ENCODE results near the gene ARAP1. TPM values are rescaled to one million over a fixed set of nuclear protein-coding genes. Genes with fewer than 3 reads are reported as not detected.
A peak's percentile ranks its signal among the peaks of the same experiment; 100 is the strongest.
"Not testable (repeated sequence)": the region's sequence is repeated elsewhere in the genome, so short reads cannot be mapped to it uniquely, and the experiment has no call there.

ARAP1 gene
- 95.2 and 96.2 TPM in 2 replicates for total RNA-seq

DNA sequence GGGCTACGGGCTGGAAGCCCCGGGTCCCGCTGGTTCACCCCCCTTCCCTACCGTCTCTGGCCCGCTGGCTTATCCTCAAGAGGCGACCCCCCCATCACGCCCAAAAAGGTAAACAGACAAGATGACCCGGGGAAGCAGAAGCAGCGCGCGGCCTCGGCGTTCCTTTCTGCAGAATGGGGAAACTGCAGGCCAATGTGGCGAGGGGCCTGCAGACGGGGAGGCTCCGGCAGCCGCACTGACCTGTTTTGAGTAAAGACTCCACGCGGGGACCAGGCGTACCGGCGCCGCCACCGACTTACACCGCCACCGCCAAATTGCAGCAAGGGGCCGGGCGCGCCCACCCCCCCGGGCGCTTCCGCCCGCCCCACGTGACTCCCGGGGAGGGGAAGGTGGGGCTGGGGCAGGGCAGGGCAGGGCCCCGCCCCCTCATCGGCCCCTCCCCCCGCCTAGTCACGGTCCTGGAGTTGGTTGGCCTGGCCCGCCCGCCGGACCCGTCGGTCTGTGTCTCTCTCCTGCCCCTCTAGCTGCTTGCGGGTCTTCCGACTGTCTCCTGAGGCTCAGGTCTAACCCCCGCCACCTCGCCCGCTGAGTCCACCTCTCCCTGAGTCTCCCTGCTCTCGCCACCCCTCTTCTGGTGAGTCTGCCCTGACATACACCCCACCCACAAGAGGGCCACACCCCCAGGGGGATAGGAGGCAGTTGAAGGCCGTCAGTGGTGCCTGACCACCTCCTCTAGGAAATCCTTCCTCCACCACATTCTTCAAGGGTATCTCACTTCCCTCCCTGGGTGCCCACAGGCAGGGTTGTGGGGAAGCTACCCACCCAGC, at the start of gene ARAP1:
Gene ARAP1 (minus strand): TSS at position 321 of the 827 bp plus-strand sequence. CDS start 25,280 bp downstream, outside the sequence.
- no peaks in the 10 kb centered on the region for H3K36me3 Mint-ChIP-seq (ENCODE audit: low read depth)
- H3K4me3 Mint-ChIP-seq (ENCODE audit: low read depth): peak within 1 kb of the TSS; percentile 96
- H3K27me3 Mint-ChIP-seq (ENCODE audit: low read depth): no peaks in the 10 kb centered on the region
- H3K27ac Mint-ChIP-seq: peak within 1 kb of the TSS; percentile 97
- H3K9me3 Mint-ChIP-seq: no peaks in the 10 kb centered on the region
- intact Hi-C loops (cut with micrococcal nuclease): loop anchor here (1.0 to 2.0 kb wide), 2 partner anchors 16 to 62 kb away; partner anchors contain the start of gene ATG16L2
- peaks cover 20% of the 10 kb centered on the region for H3K4me1 Mint-ChIP-seq (ENCODE audit: low read depth)
- peak; percentile 62 for DNase-seq (ENCODE audit: low spot score)

DNA sequence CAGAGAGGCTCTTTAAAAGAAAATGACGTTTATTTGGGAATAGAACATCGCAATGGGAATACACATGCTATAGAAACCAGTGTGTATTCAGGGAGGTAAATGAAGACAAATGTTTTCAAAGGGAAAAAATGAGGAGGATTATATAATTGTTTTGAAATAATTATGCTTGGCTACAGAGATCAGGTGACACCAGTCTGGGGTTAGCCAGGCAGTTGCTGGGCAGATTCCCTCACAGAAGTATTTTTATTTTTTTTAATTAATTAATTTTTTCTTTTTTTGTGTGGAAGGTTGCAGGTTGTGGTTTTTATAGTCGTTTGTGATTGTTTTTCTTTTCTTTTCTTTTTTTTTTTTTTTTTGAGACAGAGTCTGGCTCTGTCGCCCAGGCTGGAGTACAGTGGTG, 47.2 kb upstream of the ARAP1 start:
- DNase-seq (ENCODE audit: low spot score): no peak
- no peaks in the 10 kb centered on the region for H3K9me3 Mint-ChIP-seq
- H3K27me3 Mint-ChIP-seq (ENCODE audit: low read depth): no peaks in the 10 kb centered on the region
- H3K4me1 Mint-ChIP-seq (ENCODE audit: low read depth): peaks cover 5% of the 10 kb centered on the region
- H3K27ac Mint-ChIP-seq: no peak overlapping the region
- no peaks in the 10 kb centered on the region for H3K36me3 Mint-ChIP-seq (ENCODE audit: low read depth)
- intact Hi-C loops (cut with micrococcal nuclease): no loop called here
- H3K4me3 Mint-ChIP-seq (ENCODE audit: low read depth): no peak overlapping the region

DNA sequence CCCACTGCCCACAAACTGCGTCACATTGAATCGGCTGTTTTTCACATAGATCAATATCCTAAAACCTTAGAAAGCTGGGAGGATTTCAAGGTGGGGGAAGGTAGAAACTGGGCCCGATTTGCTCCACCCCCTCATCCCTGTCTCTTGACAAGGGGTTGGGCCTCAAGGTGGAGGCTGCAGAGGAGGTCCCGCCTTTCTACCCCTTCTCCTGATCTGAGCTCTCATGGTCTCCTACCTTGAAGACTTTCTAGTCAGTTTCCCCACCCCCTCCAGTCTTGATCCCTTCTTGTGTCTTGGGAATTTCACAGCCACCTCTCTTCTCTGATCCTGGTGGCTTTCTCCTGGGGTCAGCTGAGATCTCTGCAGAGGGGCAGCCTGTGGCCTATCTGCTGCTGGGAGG, 46.2 kb upstream of the ARAP1 start:
- Mint-ChIP-seq H3K4me1 (ENCODE audit: low read depth) (peaks cover 10% of the 10 kb centered on the region), H3K9me3 (no peaks in the 10 kb centered on the region), H3K36me3 (ENCODE audit: low read depth) (no peaks in the 10 kb centered on the region), H3K27me3 (ENCODE audit: low read depth) (no peaks in the 10 kb centered on the region), H3K27ac (no peak overlapping the region), H3K4me3 (ENCODE audit: low read depth) (no peak overlapping the region)
- no peak for DNase-seq (ENCODE audit: low spot score)
- intact Hi-C loops (cut with micrococcal nuclease): no loop called here

DNA sequence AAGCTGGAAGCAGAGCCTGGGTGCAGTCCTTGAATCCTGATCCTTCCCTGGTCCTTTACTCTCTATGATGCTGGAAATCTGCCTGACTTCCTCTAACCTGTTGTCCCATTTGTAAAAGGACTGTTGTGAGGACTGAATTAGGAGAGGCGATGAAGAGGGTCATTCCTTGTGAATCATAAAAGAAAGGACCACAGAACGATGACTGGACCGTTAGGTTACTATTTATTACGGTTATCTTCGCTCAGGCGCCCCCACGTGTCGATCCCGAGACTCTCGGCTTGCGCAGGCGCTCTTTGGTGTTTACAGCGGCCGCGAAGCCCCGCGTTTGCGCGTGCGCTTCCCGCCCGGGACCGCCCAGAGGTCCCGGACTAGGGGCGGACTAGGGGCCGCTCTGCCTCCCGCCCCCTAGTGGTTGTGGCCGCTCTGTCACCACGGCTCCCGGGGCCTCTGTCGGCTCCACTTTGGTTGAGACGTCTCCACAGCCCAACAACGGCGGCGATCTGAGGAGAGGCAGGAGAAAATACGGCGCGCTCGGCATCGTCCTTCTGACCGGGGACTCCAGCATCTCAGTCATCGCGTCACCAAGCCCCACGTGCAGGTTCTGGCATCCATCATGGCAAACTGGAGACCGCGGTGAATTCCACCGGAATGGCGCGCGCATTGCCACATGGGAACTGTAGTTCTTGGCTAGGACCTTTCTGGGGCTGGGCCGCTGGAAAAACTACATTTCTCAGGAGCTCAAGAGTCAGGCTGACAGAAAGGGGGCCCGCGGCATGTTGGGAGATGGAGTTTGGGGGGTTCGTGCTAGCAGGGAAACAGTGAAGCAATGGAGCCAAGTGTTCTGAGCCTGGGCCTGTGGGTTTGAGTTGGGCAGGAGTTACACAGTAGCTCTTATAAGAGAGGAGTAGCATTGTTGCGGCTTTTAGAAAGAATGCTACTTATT, 41.5 kb upstream of the ARAP1 start, which contains the start of gene STARD10:
Gene STARD10 (minus strand): TSS at position 623 of the 943 bp plus-strand sequence. CDS start 12,866 bp downstream, outside the sequence.
- DNase-seq (ENCODE audit: low spot score): peak; percentile 93
- peak within 1 kb of the TSS; percentile 100 for H3K27ac Mint-ChIP-seq
- intact Hi-C loops (cut with micrococcal nuclease): loop anchor here (1.0 kb wide), 2 partner anchors 20 to 71 kb away; no protein-coding TSS in a partner anchor

DNA sequence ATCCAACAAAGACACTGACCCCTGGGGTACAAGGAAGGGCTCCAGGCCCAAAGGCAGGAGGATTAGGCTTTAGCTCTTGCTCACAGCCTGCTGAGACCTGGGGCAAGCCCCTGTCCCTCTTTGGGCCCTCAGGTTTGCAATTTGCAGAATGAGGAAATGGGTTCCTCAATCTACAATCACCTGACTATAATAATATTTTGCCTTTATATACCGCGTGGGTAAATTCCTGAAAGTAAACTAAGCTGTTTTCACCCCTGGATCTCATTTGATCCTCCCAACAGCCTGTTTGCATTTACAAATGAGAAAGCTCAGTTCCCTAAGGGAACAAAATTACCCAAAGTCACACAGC, 40.8 kb upstream of the ARAP1 start:
- peak overlapping the region; percentile 100 for H3K27ac Mint-ChIP-seq
- DNase-seq (ENCODE audit: low spot score): no peak
- intact Hi-C loops (cut with micrococcal nuclease): loop anchor here (1.0 kb wide), 1 partner anchor 71 kb away; no protein-coding TSS in a partner anchor
- H3K4me3 Mint-ChIP-seq (ENCODE audit: low read depth): peak overlapping the region; percentile 96
- no peaks in the 10 kb centered on the region for H3K27me3 Mint-ChIP-seq (ENCODE audit: low read depth)
- H3K36me3 Mint-ChIP-seq (ENCODE audit: low read depth): no peaks in the 10 kb centered on the region
- no peaks in the 10 kb centered on the region for H3K9me3 Mint-ChIP-seq
- peaks cover 24% of the 10 kb centered on the region for H3K4me1 Mint-ChIP-seq (ENCODE audit: low read depth)

More for the DNA sequence above, 41.5 kb upstream of the ARAP1 start, which contains the start of gene STARD10:
- H3K9me3 Mint-ChIP-seq: no peaks in the 10 kb centered on the region
- no peaks in the 10 kb centered on the region for H3K27me3 Mint-ChIP-seq (ENCODE audit: low read depth)
- H3K4me1 Mint-ChIP-seq (ENCODE audit: low read depth): peaks cover 21% of the 10 kb centered on the region
- H3K36me3 Mint-ChIP-seq (ENCODE audit: low read depth): no peaks in the 10 kb centered on the region
- peak within 1 kb of the TSS; percentile 96 for H3K4me3 Mint-ChIP-seq (ENCODE audit: low read depth)

DNA sequence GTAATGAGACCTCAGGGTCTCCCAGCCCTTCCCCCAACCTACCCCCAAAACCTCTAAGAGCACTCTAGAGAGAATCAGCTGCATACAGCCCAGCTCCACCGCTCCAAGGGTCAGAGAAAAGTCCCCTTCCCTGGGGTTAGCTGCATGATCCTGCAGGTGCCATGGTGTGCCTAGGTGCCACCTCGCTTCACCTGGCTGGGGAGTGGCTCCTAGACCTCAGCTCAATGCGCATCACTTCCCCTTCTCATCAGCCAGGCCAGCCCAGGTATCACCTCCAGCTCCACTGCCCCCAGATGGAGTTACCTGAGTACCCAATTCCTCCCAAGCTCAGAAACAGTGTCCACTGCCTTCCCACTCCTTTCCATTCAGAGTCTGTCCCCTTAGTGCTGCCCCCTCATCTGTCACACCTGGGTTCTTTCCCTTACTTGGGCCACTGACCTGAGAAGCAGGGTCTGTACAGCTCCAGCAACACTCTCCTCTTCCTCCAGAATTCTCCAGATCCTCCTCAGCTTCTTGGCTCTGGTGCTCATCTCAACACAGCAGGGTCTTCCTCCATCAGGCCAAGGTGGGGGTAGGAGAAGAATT, 40.3 kb upstream of the ARAP1 start:
- Mint-ChIP-seq H3K4me1 (ENCODE audit: low read depth) (peaks cover 28% of the 10 kb centered on the region), H3K4me3 (ENCODE audit: low read depth) (no peak overlapping the region), H3K27me3 (ENCODE audit: low read depth) (no peaks in the 10 kb centered on the region), H3K27ac (peak overlapping the region; percentile 100), H3K36me3 (ENCODE audit: low read depth) (no peaks in the 10 kb centered on the region), H3K9me3 (no peaks in the 10 kb centered on the region)
- DNase-seq (ENCODE audit: low spot score): no peak
- intact Hi-C loops (cut with micrococcal nuclease): loop anchor here (1.0 kb wide), 1 partner anchor 70 kb away; no protein-coding TSS in a partner anchor

DNA sequence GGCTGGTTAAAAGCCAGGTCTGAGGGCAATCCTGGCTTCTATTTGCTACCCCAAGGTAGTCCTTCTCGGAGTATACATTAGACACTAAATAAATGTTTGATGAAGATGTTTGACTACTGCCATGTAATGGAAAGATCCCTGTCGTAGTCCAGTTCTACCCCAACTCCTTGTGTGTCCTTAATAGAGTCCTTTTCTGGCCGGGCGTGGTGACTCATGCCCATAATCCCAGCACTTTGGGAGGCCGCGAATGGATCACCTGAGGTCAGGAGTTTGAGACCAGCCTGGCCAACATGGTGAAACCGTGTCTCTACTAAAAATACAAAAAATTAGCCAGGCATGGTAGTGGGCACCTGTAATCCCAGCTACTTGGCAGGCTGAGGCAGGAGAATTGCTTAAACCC, 39.0 kb upstream of the ARAP1 start:
- H3K27ac Mint-ChIP-seq; H3K9me3 Mint-ChIP-seq; H3K36me3 Mint-ChIP-seq (ENCODE audit: low read depth); intact Hi-C loops (cut with micrococcal nuclease); DNase-seq (ENCODE audit: low spot score); H3K4me3 Mint-ChIP-seq (ENCODE audit: low read depth); H3K27me3 Mint-ChIP-seq (ENCODE audit: low read depth): not testable (repeated sequence)
- peaks cover 28% of the 10 kb centered on the region for H3K4me1 Mint-ChIP-seq (ENCODE audit: low read depth)

DNA sequence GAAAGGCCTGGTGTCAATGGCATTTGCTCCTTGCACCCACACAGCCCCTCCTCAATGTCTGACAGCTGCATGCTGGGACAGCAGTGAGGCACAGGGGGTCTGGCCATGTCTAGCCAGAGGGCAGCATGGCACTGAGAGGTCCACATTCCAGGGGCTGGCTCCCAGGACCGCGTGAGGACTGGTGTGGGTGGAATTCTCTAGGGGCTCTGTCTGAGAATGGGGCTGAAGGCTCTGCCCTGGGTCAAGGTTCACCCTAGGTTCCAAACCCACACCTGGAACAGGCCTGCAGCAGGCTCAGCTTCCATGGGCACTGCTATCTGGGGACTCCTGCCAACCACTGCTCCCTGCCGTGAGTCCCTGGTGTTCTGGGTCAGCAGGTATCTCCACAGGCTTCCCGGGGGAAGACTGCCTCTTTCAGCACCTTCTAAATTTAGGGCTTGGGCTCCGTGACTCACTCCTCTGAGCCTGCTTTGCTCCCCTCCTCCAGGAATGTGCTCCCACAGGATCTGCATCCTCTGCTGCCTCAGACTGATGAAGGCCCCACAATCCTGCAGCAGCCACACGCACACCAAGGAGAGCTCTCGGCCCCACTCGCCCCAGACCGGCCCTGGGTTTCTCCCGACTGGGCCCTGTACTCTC, 37.4 kb upstream of the ARAP1 start:
- DNase-seq (ENCODE audit: low spot score): no peak
- intact Hi-C loops (cut with micrococcal nuclease): no loop called here
- no peaks in the 10 kb centered on the region for H3K36me3 Mint-ChIP-seq (ENCODE audit: low read depth)
- no peaks in the 10 kb centered on the region for H3K9me3 Mint-ChIP-seq
- H3K4me3 Mint-ChIP-seq (ENCODE audit: low read depth): no peak overlapping the region
- H3K4me1 Mint-ChIP-seq (ENCODE audit: low read depth): peaks cover 25% of the 10 kb centered on the region
- H3K27me3 Mint-ChIP-seq (ENCODE audit: low read depth): no peaks in the 10 kb centered on the region
- H3K27ac Mint-ChIP-seq: no peak overlapping the region

DNA sequence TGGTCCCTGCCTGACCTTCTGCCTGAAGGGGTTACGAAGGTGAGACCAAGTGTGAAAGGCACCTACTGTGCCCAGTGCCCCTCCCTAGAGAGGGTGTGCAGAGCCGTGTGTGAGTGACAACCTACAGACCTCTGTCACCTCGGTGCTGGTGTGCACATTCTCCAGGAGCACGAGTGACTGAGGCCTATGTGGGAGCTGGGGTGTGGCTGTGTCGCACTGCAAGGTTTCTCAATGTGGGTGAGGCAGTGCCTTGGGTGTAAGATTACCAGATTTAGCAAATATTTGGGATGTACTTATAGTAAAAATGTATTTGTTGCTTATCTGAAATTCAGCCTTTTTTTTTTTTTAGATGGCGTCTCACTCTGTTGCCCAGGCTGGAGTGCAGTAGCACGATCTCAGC, 36.0 kb upstream of the ARAP1 start:
- Mint-ChIP-seq H3K27me3 (ENCODE audit: low read depth) (no peaks in the 10 kb centered on the region), H3K9me3 (no peaks in the 10 kb centered on the region), H3K4me3 (ENCODE audit: low read depth) (no peak overlapping the region), H3K4me1 (ENCODE audit: low read depth) (peaks cover 16% of the 10 kb centered on the region), H3K36me3 (ENCODE audit: low read depth) (no peaks in the 10 kb centered on the region), H3K27ac (no peak overlapping the region)
- intact Hi-C loops (cut with micrococcal nuclease): no loop called here
- no peak for DNase-seq (ENCODE audit: low spot score)

DNA sequence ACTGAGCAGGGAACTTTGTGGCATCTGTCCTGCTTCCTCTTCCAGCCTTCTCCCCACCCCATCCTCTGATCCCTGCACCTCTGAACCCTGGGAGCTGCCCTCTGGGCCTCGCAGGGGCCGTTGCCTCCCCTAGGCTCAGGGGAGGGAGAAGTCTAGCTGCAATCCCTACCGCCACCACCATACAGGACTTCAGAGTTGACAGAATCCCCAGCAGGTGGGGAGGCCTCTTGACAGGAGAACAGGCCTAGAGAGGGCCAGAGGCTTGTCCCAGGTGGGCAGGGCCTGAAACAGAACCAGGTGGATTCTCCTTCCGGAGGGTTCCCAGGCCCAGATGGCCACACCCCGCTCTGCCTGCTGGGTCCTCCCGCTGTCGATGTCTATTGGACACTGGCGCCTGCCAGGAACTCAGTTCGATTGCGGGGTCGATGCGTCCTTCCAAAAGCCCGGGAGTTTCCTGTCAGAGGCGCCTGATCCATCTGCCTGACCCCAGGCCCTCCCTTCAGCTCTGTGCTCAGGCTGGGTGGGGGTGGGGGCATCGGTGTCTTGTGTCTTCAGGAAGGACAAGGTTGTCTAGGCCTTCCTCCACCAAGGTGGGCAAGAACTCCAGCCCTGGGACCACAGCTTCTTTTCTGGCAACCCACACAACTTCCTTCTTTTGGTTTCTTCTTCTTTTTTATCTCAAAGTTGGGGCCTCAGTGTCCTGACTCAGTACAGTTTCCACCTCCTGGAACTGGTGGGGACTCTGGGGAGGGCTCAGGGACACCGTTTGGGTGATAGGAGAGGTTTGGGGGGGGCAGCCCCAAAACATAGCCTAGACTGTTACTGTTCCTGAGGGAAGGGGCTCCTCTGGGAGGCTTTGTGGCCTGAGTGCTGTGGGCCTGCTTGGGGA, 35.3 kb upstream of the ARAP1 start:
- intact Hi-C loops (cut with micrococcal nuclease): no loop called here
- Mint-ChIP-seq H3K4me1 (ENCODE audit: low read depth) (peaks cover 10% of the 10 kb centered on the region), H3K27me3 (ENCODE audit: low read depth) (no peaks in the 10 kb centered on the region), H3K4me3 (ENCODE audit: low read depth) (no peak overlapping the region), H3K36me3 (ENCODE audit: low read depth) (no peaks in the 10 kb centered on the region), H3K9me3 (no peaks in the 10 kb centered on the region), H3K27ac (peak overlapping the region; percentile 38)
- DNase-seq (ENCODE audit: low spot score): no peak

DNA sequence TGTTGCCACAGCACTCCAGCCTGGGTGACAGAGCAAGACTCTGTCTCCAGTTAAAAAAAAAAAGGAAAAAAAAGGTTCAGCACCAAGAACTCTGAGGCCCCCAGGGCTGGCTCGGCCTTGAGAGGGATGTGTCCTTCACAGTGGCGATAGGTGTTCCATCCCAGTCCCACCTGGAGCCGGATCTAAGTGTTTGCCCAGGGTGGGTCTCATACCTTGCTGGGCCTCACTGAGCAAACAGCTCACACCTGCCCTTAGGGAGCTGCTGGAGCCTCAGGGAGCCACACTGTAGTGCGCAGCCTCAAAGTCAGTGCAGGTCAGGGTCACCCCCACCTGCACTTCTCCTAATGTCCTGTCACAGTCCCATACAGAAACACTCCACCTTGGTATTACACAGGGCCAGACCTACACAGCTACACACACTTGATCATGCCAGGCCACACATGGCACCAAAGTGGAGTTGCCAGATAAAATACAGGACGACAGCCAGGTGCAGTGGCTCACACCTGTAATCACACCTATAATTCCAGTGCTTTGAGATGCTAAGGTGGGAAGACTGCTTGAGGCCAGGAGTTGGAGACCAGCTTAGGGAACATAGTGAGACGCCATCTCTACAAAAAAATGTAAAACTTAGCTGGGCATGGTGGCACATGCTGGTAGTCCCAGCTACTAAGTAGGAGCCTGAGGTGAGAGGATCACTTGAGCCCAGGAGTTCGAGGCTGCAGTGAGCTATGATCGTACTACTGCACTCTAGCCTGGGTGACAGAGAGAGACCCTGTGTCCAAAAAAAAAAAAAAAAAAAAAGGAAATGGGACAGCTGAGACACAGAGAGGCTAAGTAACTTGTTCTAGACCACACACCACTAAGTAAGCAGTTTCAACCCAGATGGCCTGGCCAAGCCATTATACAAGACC, 34.4 kb upstream of the ARAP1 start:
- no peak for DNase-seq (ENCODE audit: low spot score)
- H3K27ac Mint-ChIP-seq: no peak overlapping the region
- H3K4me1 Mint-ChIP-seq (ENCODE audit: low read depth): peaks cover 14% of the 10 kb centered on the region
- no peaks in the 10 kb centered on the region for H3K36me3 Mint-ChIP-seq (ENCODE audit: low read depth)
- intact Hi-C loops (cut with micrococcal nuclease): no loop called here
- H3K27me3 Mint-ChIP-seq (ENCODE audit: low read depth): no peaks in the 10 kb centered on the region
- no peak overlapping the region for H3K4me3 Mint-ChIP-seq (ENCODE audit: low read depth)
- no peaks in the 10 kb centered on the region for H3K9me3 Mint-ChIP-seq

Data from activated T-helper 2 cell treated with anti-CD3 and anti-CD28 coated beads, Interferon-gamma antibody, Interleukin-2, Interleukin-4, amounts not matched to agents 10 μg/mL and 5 μg/mL and 100 μg/mL, durations not matched to agents 14 hours and 24 hours and 36 hours (primary cell).